Stimulated activated CD4-positive, alpha-beta T cell treated with anti-CD3 and anti-CD28 coated beads, TNF-alpha, amount 100 ng/mL, for 24 hours (primary cell): ENCODE measurements around the gene CFAP57.

Experiments
- DNase-seq, 3 experiments: peaks; one replicate each; pipeline ENCODE4 v3.0.0-alpha.2; 2020; ENCODE audit warnings: low read depth in 3 of 3

Gene CFAP57

DNA sequence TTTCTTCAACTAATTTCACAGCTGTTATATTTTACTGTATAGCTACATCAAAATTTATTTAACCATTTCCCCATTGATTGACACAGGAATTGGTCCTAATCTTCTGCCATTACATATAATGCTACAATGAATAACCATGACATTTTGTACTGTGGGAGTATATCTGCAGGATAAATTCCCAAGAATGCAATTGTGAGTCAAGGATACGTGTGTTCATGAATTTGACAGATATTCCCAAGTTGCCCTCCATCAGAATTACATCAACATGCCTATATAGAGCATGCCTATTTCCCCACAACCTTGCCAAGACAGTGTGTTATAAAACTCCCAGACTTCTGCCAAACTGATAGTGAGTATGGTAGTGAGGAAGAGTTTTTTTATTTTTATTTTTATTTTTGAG, 125.9 kb downstream of the CFAP57 start:
- DNase-seq, result no peak

DNA sequence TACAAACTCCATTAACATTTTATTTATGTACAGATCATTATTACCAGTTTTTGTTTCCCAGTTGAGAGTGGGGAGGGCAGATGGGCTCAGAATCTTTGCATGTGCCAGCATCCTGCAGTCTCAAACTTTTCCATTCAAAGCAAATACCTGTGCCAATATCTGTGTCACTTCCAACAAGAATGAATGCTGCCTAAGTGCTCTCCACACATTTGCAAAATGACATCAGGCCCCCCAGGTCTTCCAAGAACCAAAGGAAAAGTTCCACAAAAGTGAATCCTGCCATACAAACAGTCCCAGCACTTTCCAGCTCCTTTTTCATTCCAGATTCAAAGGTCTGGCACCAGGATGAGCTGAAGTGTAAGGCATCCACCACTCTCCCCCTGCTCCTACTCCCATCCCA, 127.0 kb downstream of the CFAP57 start:
- no peak for DNase-seq

DNA sequence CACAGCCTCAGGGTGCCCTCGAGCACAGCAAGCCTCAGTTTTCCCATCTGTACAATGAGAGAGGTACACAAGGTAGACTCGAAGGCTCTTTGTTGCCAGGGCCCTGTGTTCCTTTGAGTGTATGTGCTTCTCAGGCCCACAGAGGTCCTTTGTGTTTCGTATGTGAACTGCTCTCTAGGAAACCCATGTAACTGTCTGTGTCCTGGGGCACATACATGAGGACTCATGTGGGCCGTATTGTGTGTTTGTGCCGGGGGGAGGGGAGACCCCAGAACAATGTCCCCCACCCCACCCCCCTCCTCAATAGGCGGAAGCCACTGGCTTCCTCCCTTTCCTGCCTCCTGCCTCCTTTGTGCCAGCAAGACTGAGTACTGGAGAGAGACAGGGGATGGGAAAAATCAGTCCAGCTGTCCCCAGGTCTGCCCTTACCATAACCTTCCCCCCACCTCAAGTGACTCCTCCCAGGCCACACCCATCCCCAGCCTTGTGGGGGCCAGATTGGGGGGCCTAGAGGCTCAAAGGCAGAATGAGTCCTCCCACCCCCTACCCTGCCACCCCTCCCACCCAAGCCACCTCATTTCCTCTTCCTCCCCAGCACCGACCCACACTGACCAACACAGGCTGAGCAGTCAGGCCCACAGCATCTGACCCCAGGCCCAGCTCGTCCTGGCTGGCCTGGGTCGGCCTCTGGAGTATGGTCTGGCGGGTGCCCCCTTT, 128.4 kb downstream of the CFAP57 start, which contains the start of gene TIE1:
Gene TIE1, plus strand, starts transcription at position 605 of the 717 bp plus-strand sequence. Its CDS starts 90 bp downstream, at position 695.
- DNase-seq, result no peak

DNA sequence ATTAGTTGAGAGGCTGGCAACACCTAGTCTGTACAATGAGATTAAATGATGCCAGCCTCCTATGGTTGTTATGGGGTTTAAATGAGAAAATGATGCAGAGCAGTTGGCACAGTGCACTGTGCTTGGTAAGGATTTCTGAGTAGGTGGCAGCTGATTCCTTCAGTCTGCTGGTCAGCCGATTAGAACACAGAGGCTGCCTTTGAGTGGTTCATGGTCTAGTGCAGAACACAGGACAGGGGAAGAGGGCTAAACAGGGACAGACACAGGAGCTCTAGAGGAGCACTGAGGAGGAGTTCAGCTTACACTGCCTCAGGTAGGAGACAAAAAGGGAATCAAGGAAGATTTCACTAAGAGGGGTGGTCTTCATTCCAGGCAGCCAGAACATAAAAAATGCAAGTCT, 130.1 kb downstream of the CFAP57 start:
- DNase-seq, result no peak

DNA sequence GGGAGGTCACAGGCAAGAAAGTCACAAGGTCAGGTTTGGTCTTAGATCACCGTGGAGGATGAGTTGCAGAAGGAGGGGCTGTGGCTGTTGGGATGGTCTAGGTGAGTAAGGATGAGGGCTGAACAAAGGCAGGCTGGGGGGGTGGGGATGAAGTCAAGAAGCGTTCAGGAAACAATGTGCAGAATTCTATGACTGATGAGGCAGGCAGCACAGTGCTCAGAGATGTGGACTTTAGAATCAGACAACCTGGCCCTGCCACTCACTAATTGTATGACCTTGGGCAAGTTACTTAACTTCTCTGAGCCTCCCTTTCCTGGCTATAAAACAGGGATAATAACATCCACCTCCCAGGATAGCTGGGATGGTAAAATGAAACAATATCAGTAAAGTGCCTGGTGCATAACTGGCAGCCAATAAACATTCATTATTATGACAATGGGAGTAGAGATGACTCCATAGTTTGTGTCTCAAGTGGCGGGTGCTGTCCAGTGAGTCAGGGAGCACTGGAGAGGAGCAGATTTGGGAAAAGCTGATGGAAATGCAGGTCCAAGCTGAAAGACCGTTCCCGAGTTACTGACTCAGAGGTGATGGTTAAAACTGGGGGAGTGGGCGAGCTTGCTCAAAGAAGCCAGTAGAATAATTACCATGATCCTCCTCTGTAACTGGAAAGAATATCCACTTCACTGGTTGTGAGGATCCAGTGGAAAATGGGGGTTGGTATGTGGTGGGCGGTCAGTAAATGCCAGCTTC, 130.8 kb downstream of the CFAP57 start:
- no peak for DNase-seq

DNA sequence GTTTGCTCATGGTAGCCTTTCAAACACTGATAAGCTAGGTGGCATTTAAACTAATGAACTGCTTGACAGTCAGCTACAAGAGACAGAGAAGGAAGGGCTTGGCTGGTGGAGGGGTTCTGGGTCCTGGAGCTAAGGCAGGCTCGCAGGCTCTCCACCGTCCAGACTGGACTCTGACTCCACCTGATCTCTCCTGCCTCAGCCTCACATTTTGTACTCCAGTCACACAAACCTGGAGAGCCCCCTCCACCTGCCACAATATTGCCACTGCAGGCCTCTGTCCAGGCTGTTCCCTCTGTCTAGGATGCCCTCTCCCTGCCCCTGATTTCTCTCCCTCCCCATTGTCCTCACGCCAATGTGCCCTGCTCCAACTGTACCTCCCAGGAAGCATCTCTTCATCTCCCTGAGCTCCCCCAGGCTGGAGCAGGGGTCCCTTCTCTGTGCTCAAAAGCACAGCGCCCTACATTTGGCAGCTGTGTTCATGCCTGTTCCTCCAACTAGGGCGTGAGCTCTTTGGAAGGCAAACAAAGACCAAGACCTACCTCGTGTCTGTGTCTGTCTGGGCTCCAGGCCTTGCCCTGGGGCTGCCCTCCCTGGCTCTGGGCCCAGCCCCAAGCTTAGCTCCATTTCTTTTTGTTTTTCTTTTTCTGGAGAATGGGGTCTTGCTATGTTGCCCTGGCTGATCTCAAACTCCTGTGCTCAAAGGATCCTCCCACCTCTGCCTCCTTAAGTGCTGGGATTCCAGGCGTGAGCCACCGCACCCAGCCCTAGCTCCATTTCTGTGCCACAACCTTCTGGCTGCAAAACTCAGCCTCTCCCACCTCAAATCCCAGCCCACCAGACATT, 131.6 kb downstream of the CFAP57 start:
- no peak for DNase-seq
